ENCODE results near the gene ETDC.

- TF ChIP-seq, protein P1, sequence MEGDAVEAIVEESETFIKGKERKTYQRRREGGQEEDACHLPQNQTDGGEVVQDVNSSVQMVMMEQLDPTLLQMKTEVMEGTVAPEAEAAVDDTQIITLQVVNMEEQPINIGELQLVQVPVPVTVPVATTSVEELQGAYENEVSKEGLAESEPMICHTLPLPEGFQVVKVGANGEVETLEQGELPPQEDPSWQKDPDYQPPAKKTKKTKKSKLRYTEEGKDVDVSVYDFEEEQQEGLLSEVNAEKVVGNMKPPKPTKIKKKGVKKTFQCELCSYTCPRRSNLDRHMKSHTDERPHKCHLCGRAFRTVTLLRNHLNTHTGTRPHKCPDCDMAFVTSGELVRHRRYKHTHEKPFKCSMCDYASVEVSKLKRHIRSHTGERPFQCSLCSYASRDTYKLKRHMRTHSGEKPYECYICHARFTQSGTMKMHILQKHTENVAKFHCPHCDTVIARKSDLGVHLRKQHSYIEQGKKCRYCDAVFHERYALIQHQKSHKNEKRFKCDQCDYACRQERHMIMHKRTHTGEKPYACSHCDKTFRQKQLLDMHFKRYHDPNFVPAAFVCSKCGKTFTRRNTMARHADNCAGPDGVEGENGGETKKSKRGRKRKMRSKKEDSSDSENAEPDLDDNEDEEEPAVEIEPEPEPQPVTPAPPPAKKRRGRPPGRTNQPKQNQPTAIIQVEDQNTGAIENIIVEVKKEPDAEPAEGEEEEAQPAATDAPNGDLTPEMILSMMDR (IDR thresholded peaks at IDR 0.05) = no peak
- TF ChIP-seq EP300 (IDR thresholded peaks at IDR 0.05) = no peak
Observed at GRCh38 chrX:135347381-135348016, 38.2 kb downstream of the ETDC start.
